RWPE2 (cell line): ENCODE measurements around the gene IFITM1.
"Not testable (repeated sequence)": the region's sequence is repeated elsewhere in the genome, so short reads cannot be mapped to it uniquely, and the experiment has no call there.

Experiments
- ATAC-seq: fragments of 200-7000 bp; cut with Tn5 transposase; 3 replicates; pipeline ENCODE4 v1.9.1; 2021; ENCODE audit warnings: low read depth
- DNase-seq: peaks from one replicate; pipeline ENCODE4 v3.0.0-alpha.2; 2020; ENCODE audit warnings: low spot score
- H3K27ac ChIP-seq: fragments of 450-650 bp; 2 replicates; pipeline ENCODE4 v1.5.1; 2017; ENCODE audit warnings: mild to moderate bottlenecking; ENCODE audit not compliant: poor library complexity, severe bottlenecking
- H3K27me3 ChIP-seq: fragments of 250-450 bp; sonication (Bioruptor Pico); 2 replicates; pipeline ENCODE4 v1.5.1; 2021; ENCODE audit warnings: mild to moderate bottlenecking, moderate library complexity; ENCODE audit not compliant: insufficient read depth, poor library complexity, severe bottlenecking
- H3K36me3 ChIP-seq: fragments of 250-450 bp; sonication (Bioruptor Pico); 2 replicates; pipeline ENCODE4 v1.5.1; 2020; ENCODE audit warnings: low read depth, mild to moderate bottlenecking, moderate library complexity
- H3K4me1 ChIP-seq: fragments of 250-450 bp; sonication (Bioruptor Pico); 2 replicates; pipeline ENCODE4 v1.5.1; 2021; ENCODE audit warnings: mild to moderate bottlenecking, moderate library complexity; ENCODE audit not compliant: insufficient read depth, poor library complexity, severe bottlenecking
- H3K4me3 ChIP-seq: fragments of 250-450 bp; sonication (Bioruptor Pico); 2 replicates; pipeline ENCODE4 v1.5.1; 2021; ENCODE audit warnings: mild to moderate bottlenecking, moderate library complexity; ENCODE audit not compliant: severe bottlenecking
- H3K9me3 ChIP-seq: fragments of 250-450 bp; sonication (Bioruptor Pico); 2 replicates; pipeline ENCODE4 v1.5.1; 2021; ENCODE audit warnings: mild to moderate bottlenecking, moderate library complexity; ENCODE audit not compliant: severe bottlenecking
- TF ChIP-seq, protein P1 (sequence below): fragments of 450-650 bp; IDR thresholded peaks from one replicate; pipeline ENCODE4 v1.5.1; 2017; ENCODE audit warnings: mild to moderate bottlenecking, moderate library complexity; ENCODE audit not compliant: poor library complexity, severe bottlenecking

IFITM1 gene

DNA sequence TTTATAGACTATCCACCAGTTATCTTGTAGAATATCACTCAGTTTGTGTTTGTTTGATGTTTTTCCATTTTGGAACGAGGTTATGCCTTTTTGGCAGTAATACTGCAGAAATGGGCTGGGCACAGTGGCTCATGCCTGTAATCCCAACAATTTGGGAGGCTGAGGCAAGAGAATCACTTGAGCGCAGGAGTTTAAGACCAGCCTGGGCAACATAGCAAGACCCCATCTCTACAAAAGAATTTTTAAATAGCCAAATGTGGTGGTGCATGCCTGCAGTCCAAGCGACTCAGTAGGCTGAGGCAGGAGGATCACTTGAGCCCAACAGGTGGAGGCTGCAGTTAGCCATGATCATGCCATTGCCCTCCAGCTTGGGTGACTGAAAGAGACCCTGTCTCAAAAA lies 32.7 kb downstream of the IFITM1 start:
- TF ChIP-seq, protein P1, sequence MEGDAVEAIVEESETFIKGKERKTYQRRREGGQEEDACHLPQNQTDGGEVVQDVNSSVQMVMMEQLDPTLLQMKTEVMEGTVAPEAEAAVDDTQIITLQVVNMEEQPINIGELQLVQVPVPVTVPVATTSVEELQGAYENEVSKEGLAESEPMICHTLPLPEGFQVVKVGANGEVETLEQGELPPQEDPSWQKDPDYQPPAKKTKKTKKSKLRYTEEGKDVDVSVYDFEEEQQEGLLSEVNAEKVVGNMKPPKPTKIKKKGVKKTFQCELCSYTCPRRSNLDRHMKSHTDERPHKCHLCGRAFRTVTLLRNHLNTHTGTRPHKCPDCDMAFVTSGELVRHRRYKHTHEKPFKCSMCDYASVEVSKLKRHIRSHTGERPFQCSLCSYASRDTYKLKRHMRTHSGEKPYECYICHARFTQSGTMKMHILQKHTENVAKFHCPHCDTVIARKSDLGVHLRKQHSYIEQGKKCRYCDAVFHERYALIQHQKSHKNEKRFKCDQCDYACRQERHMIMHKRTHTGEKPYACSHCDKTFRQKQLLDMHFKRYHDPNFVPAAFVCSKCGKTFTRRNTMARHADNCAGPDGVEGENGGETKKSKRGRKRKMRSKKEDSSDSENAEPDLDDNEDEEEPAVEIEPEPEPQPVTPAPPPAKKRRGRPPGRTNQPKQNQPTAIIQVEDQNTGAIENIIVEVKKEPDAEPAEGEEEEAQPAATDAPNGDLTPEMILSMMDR: no peak
- ATAC-seq (no peak), DNase-seq (no peak)
- Histone ChIP-seq H3K36me3 (no peaks in the 10 kb centered on the region), H3K4me1 (peaks cover 12% of the 10 kb centered on the region), H3K27me3 (no peaks in the 10 kb centered on the region), H3K4me3 (no peak overlapping the region), H3K9me3 (no peaks in the 10 kb centered on the region), H3K27ac (no peak overlapping the region)

DNA sequence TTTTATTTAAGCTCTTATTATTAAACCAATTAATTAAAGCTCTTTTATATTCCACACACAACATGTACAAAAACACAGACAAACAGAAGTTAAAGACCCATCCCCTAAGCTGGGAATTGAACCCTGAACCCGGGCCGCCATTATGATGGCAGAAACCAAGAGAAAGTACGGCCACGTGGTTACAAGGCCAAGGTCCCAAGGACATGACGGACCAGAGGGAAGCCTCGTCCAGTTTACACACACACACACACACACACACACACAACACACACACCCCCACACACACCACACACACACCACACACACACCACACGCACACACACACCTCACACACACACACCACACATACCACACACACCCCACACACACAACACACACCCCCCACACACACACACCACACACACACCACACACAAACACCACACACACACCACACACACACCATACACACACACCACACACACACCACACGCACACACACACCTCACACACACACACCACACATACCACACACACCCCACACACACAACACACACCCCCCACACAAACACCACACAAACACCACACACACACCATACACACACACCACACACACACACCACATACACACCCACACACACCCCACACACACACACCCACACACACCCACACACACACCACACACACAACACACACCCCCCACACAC lies 35.6 kb downstream of the IFITM1 start:
- not testable (repeated sequence) for H3K27ac ChIP-seq, H3K27me3 ChIP-seq, H3K36me3 ChIP-seq, H3K4me3 ChIP-seq, DNase-seq, ATAC-seq, H3K9me3 ChIP-seq
- peaks cover 17% of the 10 kb centered on the region for H3K4me1 ChIP-seq

DNA sequence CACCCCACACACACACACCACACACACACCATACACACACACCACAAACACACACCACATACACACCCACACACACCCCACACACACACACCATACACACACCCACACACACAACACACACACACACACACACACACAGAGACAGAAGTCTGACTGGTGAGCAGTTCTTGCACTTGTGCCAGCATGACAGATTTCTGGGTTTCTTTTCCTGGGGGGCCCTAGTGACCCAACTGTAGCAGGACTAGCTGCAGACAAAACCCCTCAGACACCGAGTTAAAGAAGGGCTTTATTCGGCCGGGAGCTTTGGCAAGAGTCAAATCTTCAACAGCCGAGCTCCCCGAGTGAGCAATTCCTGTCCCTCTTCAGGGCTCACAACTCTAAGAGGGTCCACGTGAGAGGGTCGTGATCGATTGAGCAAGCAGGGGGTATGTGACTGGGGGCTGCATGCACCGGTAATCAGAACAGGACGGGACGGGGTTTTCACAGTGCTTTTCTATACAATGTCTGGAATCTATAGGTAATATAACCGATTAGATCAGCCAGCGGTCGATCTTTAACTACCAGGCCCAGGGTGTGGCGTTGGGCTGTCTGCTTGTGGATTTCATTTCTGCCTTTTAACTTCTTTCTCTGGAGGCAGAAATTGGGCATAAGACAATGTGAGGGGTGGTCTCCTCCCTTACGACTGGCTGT lies 36.3 kb downstream of the IFITM1 start:
- H3K36me3 ChIP-seq, H3K27me3 ChIP-seq, DNase-seq, H3K9me3 ChIP-seq, H3K4me3 ChIP-seq: not testable (repeated sequence)
- peak overlapping the region; percentile 46 for H3K27ac ChIP-seq
- ATAC-seq: peak; percentile 15; the same call in 2 of the 3 replicates
- peaks cover 17% of the 10 kb centered on the region for H3K4me1 ChIP-seq

DNA sequence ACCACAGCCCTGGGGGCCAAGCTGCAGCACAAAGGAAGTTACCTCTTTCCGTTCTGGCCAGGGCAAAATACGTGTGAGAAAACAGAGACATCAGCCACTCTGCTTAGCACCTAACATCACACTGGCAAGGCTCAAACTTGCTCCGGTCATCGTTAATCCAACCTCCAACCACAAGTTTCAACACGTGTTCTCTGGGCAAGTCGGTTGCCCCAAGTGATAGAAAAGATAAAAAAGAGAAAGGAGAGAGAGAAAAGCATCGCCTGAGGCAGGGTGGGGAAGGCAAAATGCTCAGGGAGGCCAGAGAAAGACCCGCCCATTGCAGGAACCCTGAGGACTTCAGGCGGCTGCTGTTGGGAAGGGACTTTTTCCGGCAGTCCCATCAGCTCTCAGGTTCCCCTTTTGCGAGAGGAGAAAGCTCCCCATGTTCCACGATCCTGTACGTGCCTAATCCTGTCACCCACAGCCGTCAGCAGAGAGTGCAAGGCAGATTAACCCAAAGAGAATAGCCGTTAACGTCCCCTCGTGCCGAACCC lies 36.9 kb downstream of the IFITM1 start:
- Histone ChIP-seq H3K4me3 (no peak overlapping the region), H3K27ac (peak overlapping the region; percentile 46), H3K36me3 (no peaks in the 10 kb centered on the region), H3K27me3 (no peaks in the 10 kb centered on the region), H3K4me1 (peaks cover 23% of the 10 kb centered on the region), H3K9me3 (no peaks in the 10 kb centered on the region)
- TF ChIP-seq, protein P1: no peak
- DNase-seq: no peak
- peak; percentile 69 for ATAC-seq

DNA sequence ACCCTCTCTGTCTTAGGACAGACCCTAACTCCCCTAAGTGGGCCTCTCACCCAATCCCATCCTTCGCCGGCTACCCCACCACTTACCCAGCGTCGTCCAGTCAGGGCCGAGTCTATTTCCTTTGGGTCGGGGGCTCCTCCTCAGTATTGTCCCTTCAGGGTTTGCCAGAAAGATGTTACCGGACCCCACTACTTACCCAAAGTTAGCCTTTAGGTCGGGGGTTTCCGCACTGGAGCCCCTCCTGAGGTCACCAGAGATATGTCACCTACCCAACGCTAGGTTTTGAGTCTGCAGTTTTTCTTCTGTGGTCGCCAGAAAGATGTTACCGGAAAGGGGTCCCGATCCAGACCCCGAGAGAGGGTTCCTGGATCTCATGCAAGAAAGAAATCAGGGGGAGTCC lies 37.6 kb downstream of the IFITM1 start:
- no peak overlapping the region for H3K4me3 ChIP-seq
- ATAC-seq (no peak), DNase-seq (no peak)
- TF ChIP-seq, protein P1: no peak
- H3K27ac ChIP-seq: peak overlapping the region; percentile 46
- H3K4me1 ChIP-seq: peaks cover 24% of the 10 kb centered on the region
- H3K27me3 ChIP-seq: no peaks in the 10 kb centered on the region
- H3K36me3 ChIP-seq: no peaks in the 10 kb centered on the region
- no peaks in the 10 kb centered on the region for H3K9me3 ChIP-seq
